Neural crest cell (in vitro differentiated cells): Measurements from ENCODE around the gene ATP6V0D1. TPM values are rescaled to one million over a fixed set of nuclear protein-coding genes. Genes with fewer than 3 reads are reported as not detected.

Experiments
- DNase-seq: peaks from one replicate; pipeline ENCODE4 v3.0.0; 2021; ENCODE audit warnings: low read depth, mixed read lengths, low spot score
- H3K27ac Mint-ChIP-seq: one replicate; pipeline ENCODE4 v1.8.0; 2021; ENCODE audit warnings: mild to moderate bottlenecking, mixed read lengths; ENCODE audit not compliant: unreplicated experiment
- H3K27me3 Mint-ChIP-seq: 2 replicates; pipeline ENCODE4 v1.8.0; 2021; ENCODE audit warnings: low read depth, mild to moderate bottlenecking, mixed read lengths
- H3K36me3 Mint-ChIP-seq: 2 replicates; pipeline ENCODE4 v1.8.0; 2021; ENCODE audit warnings: low read depth, mild to moderate bottlenecking, mixed read lengths
- H3K4me1 Mint-ChIP-seq: 2 replicates; pipeline ENCODE4 v1.8.0; 2021; ENCODE audit warnings: mixed read lengths
- H3K4me3 Mint-ChIP-seq: one replicate; pipeline ENCODE4 v1.8.0; 2021; ENCODE audit warnings: mild to moderate bottlenecking, mixed read lengths
- H3K9me3 Mint-ChIP-seq: 2 replicates; pipeline ENCODE4 v1.8.0; 2021; ENCODE audit warnings: mixed read lengths
- total RNA-seq: library from RNA; stranded (reverse); gene quantifications from 2 replicates; pipeline ENCODE4 v1.2.1, GENCODE V29; 2021
- TF ChIP-seq, protein P1 (sequence below): fragments of 200-600 bp; sonication (generic); conservative IDR thresholded peaks from 2 replicates; pipeline ENCODE4 v1.5.0; 2021; ENCODE audit warnings: antibody characterized with exemption, mild to moderate bottlenecking

The ATP6V0D1 gene
- total RNA-seq, 1 donor from 2014 or later = 54.7 TPM

- Mint-ChIP-seq H3K27me3 (peaks cover 44% of the 10 kb centered on the region), H3K4me3 (no peak overlapping the region), H3K27ac (no peak overlapping the region), H3K4me1 (peaks cover 24% of the 10 kb centered on the region), H3K36me3 (no peaks in the 10 kb centered on the region), H3K9me3 (no peaks in the 10 kb centered on the region)
- TF ChIP-seq, protein P1, sequence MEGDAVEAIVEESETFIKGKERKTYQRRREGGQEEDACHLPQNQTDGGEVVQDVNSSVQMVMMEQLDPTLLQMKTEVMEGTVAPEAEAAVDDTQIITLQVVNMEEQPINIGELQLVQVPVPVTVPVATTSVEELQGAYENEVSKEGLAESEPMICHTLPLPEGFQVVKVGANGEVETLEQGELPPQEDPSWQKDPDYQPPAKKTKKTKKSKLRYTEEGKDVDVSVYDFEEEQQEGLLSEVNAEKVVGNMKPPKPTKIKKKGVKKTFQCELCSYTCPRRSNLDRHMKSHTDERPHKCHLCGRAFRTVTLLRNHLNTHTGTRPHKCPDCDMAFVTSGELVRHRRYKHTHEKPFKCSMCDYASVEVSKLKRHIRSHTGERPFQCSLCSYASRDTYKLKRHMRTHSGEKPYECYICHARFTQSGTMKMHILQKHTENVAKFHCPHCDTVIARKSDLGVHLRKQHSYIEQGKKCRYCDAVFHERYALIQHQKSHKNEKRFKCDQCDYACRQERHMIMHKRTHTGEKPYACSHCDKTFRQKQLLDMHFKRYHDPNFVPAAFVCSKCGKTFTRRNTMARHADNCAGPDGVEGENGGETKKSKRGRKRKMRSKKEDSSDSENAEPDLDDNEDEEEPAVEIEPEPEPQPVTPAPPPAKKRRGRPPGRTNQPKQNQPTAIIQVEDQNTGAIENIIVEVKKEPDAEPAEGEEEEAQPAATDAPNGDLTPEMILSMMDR = no peak
- DNase-seq = no peak
These were observed 57.9 kb downstream of the ATP6V0D1 start for GRCh38 chr16:67423015-67423414.

DNA sequence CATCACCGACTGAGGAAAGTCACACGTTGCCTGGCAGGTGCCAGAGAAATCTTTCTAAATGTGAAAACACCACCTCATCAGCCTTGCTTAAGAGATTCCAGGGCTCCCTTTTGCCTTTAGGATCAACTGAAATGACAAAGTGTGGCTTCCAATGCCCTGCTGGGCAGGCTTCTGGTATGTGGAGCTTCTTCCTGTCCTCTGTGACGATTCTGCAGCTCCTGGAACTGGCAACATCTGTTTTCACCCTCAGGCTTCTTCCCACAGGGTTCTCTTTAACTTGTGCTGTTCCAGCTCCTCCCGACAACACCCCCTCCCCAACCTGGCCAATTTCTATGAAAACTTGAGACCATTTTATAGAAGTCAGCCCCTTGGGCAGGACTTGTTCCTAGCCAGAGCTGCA, 59.9 kb downstream of the ATP6V0D1 start:
- Mint-ChIP-seq H3K36me3 (no peaks in the 10 kb centered on the region), H3K4me3 (peak overlapping the region; percentile 23), H3K9me3 (no peaks in the 10 kb centered on the region), H3K27ac (no peak overlapping the region), H3K4me1 (peaks cover 34% of the 10 kb centered on the region), H3K27me3 (peaks cover 30% of the 10 kb centered on the region)
- TF ChIP-seq, protein P1 = no peak
- no peak for DNase-seq

DNA sequence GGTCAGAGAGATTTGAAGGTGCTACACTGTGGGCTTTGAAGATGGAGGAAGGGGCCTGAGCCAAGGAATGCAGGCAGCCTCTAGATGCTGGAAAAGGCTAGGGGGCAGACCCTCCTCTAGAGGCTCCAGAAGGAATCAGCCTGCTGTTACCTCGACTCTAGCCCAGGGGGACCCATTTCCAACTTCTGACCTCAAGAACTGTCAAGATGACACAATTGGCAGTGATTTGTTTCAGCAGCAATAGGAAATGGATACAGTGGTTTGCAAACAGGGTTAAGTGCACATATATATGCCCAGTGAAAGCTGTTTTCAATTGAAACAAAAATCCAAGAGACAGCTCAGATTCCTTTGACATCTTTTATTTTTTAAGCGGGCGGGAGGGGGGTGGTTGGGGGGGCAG, 61.0 kb downstream of the ATP6V0D1 start:
- no peak overlapping the region for H3K27ac Mint-ChIP-seq
- no peaks in the 10 kb centered on the region for H3K9me3 Mint-ChIP-seq
- TF ChIP-seq, protein P1 = no peak
- peaks cover 21% of the 10 kb centered on the region for H3K27me3 Mint-ChIP-seq
- H3K4me1 Mint-ChIP-seq = peaks cover 39% of the 10 kb centered on the region
- no peak overlapping the region for H3K4me3 Mint-ChIP-seq
- no peak for DNase-seq
- H3K36me3 Mint-ChIP-seq = no peaks in the 10 kb centered on the region

- Mint-ChIP-seq H3K27me3 (peaks cover 16% of the 10 kb centered on the region), H3K4me1 (peaks cover 39% of the 10 kb centered on the region), H3K4me3 (peak overlapping the region; percentile 27), H3K27ac (no peak overlapping the region), H3K9me3 (no peaks in the 10 kb centered on the region), H3K36me3 (no peaks in the 10 kb centered on the region)
- TF ChIP-seq, protein P1 = no peak
- no peak for DNase-seq
These were observed 61.5 kb downstream of the ATP6V0D1 start for GRCh38 chr16:67419502-67419901.

- Mint-ChIP-seq H3K27me3 (peaks cover 3% of the 10 kb centered on the region), H3K4me3 (peak overlapping the region; percentile 69), H3K27ac (no peak overlapping the region), H3K9me3 (no peaks in the 10 kb centered on the region), H3K36me3 (no peaks in the 10 kb centered on the region), H3K4me1 (peaks cover 29% of the 10 kb centered on the region)
- TF ChIP-seq, protein P1 = no peak
- DNase-seq = no peak
These were observed 63.5 kb downstream of the ATP6V0D1 start for GRCh38 chr16:67417333-67418061.
